NCI-H2107 treated with DMSO at 0.1 percent for 48 hours (cell line): ENCODE data around the gene SLC5A2.
"Not testable (repeated sequence)": the region's sequence is repeated elsewhere in the genome, so short reads cannot be mapped to it uniquely, and the experiment has no call there.

Experiments used
- DNase-seq: peaks from one replicate; lab custom pipeline; 2025; ENCODE audit not compliant: unreplicated experiment; lab: John Stamatoyannopoulos, UW

SLC5A2 gene

DNA sequence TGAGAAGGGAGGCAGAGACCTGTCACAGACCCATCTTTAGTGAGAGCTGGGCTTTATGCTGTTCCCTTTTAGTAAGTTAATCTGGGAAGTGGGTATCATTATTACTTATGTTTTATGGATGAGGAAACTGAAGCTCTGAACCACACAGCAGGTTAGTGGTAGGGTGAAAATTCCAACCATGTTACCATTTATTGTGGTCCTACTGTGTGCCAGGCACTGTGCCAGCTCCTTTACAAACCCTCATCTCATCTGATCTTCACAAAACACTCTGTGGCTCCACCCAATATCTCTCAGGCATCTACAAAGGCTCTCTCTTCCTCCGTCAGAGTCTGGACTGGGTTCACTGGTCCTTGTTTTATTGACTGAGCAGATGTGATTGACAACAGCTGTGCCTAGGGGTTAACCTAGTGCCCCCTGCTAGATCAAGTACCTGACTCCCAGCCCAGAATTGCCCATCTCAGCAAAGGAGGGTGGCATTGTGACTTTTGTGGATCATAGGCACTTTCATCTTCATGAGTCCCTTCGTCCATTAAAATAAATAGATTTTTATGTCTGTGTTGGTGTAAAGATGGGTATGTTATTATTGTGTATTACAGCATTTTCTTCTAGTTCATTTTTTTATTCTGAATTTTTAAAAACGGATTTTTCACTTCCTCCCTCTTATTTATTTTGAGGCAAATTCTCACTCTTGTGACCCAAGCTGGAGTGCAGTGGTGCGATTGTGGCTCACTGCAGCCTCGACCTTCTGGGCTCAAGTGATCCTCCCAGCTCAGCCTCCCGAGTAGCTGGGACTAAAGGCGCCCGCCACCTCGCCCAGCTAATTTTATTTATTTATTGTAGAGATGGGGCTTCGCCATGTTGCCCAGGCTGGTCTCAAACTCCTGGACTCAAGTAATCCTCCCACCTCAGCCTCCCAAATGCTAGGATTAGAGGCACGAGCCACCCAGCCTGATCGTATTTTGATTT lies 7.9 kb upstream of the SLC5A2 start:
- no peak for DNase-seq

GRCh38 chr16:31475946-31476302 lies 7.0 kb upstream of the SLC5A2 start:
- no peak for DNase-seq

DNA sequence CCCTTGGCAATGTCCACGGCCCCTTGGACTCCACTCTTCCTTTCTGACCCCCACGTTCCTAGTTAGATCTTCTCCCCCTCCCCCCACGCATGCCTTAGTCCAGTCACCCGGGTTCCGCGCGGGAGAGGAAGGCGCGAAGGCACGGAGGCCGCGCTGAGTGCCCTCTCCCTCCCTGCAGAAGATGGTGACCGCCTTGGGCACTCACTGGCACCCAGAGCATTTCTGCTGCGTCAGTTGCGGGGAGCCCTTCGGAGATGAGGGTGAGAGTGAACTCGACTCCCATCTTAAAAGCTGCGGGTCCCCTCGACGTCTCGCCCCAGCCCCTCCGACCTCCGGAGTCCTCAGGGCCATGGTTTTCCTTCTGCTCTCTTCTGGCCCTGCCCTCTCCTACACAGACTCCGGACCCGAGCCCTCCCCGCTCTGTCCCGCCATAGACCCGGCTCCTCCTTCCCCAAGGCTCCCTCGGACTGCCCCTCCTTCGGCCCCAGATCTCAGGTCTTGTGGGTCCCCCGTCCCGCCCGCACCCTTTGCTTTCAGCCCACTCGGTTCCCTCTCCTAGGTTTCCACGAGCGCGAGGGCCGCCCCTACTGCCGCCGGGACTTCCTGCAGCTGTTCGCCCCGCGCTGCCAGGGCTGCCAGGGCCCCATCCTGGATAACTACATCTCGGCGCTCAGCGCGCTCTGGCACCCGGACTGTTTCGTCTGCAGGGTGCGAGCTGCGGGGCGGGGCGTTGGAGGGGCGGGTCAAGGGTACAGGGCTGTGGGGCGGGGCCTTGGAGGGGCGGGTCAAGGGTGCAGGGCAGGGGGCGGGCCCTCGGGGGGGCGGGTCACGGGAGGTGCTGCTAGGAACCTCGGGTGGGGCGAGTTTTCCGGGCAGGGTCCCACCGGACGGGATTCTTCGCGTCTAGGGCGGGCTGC lies 6.4 kb upstream of the SLC5A2 start:
- no peak for DNase-seq

GRCh38 chr16:31477220-31478216 lies 5.4 kb upstream of the SLC5A2 start:
- no peak for DNase-seq

DNA sequence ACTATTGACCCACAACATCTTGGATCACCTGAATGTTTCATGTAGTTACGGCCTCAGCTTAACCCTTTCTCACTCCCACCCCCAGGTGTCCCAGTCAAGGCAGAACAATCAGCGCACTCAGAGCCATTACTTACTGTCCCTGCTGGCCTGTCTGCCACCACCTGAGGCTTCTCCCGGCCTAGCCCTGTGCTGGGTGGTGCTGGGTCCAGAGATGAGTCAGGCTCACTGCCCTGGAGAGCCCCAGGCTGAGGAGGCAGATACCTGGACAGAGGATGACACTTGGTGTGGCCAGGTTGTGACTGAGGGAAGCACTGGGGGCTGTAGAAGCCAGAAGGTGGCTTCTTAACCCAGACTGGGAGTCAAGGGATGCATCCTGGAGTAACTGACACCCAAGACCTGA lies 4.0 kb upstream of the SLC5A2 start:
- no peak for DNase-seq

- DNase-seq = no peak
These were observed 3.2 kb upstream of the SLC5A2 start for GRCh38 chr16:31479751-31480150.

- DNase-seq = no peak
These were observed 1.9 kb upstream of the SLC5A2 start for GRCh38 chr16:31480851-31481536.

DNA sequence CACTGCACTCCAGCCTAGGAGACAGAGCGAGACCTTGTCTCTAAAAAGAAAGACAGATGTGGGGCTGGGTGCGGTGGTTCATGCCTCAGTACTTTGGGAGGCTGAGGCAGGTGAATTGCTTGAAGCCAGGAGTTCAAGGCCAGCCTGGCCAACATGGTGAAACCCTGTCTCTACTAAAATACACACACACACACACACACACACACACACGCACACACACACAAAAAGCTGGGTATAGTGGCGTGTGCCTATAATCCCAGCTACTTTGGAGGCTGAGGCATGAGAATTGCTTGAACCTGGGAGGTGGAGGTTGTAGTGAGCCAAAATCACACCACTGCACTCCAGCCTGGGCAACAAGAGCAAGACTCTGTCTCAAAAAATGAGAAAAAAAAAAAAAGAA lies 1.1 kb downstream of the SLC5A2 start:
- DNase-seq = not testable (repeated sequence)

GRCh38 chr16:31484491-31485171 lies 1.7 kb downstream of the SLC5A2 start:
- no peak for DNase-seq

DNA sequence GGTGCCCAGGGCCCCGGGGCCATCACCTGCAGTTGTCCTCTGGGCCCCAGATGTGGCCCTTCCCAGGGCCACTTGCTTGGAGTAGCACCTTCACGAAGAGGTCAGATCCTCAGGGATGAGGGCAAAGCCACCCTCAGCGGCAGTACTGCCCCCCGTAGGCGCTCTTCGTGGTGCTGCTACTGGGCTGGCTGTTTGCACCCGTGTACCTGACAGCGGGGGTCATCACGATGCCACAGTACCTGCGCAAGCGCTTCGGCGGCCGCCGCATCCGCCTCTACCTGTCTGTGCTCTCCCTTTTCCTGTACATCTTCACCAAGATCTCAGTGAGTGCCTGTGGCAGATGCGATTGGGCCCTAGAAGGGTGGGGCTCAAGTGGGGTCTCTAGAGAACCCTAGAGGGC lies 2.6 kb downstream of the SLC5A2 start:
- no peak for DNase-seq

DNA sequence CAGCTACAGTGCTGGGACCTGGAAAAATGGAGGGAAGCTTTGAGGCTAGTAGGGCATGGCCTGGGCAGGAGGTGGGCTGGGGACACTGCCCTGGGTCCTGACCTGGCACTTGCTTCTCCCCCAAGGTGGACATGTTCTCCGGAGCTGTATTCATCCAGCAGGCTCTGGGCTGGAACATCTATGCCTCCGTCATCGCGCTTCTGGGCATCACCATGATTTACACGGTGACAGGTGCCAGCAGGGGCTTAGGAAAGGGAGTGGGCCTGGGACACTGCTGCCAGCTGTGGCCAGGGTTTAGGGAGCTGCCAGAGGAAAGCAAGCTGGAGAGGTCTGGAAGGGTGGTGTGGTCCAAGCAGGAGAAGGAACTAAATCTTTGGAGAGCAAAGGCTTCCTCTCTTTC lies 3.1 kb downstream of the SLC5A2 start:
- DNase-seq = no peak

- DNase-seq = no peak
These were observed 4.3 kb downstream of the SLC5A2 start for GRCh38 chr16:31487071-31487719.

DNA sequence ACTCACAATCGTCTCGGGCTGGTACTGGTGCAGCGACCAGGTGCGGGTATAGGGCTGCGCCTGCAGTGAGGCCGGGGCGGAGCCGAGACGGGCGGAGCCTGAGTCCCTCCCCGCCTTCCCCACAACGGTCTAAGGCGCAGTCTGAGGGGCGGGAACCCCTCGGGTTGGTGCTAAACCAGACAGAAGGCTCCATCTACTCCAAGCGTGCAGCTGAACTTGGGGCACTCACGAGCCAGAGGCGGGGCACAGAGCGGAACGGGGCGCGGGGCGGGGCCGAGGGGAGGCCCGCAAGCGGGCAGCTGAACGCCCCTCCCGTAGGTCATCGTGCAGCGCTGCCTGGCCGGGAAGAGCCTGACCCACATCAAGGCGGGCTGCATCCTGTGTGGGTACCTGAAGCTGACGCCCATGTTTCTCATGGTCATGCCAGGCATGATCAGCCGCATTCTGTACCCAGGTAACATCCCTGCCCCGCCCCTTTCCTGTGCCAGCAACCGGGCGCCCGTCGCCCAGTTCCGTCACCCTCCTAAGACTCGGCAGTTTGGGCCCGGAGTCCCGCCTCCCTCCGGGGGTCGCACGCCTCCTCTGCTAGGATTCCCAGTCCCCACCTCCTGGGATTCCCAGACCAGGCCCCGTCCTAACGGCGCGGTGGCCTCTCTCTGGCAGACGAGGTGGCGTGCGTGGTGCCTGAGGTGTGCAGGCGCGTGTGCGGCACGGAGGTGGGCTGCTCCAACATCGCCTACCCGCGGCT lies 5.0 kb downstream of the SLC5A2 start:
- no peak for DNase-seq

- no peak for DNase-seq
These were observed 5.8 kb downstream of the SLC5A2 start for GRCh38 chr16:31488468-31489297.

GRCh38 chr16:31489298-31489564 lies 6.3 kb downstream of the SLC5A2 start:
- no peak for DNase-seq

- DNase-seq = no peak
These were observed 7.0 kb downstream of the SLC5A2 start for GRCh38 chr16:31489616-31490584.
